CD4-positive, alpha-beta T cell treated with Interleukin-17A for 1 hour (primary cell): ENCODE data around the gene EID2B.

Experiments used
- DNase-seq: peaks from one replicate; pipeline ENCODE4 v3.0.0-alpha.2; 2020

The EID2B gene, protein sequence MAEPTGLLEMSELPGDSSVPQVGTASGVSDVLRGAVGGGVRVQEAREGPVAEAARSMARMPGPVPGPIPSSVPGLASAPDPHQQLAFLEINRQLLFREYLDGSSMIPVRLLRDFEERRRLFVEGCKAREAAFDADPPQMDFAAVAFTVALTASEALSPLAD

DNA sequence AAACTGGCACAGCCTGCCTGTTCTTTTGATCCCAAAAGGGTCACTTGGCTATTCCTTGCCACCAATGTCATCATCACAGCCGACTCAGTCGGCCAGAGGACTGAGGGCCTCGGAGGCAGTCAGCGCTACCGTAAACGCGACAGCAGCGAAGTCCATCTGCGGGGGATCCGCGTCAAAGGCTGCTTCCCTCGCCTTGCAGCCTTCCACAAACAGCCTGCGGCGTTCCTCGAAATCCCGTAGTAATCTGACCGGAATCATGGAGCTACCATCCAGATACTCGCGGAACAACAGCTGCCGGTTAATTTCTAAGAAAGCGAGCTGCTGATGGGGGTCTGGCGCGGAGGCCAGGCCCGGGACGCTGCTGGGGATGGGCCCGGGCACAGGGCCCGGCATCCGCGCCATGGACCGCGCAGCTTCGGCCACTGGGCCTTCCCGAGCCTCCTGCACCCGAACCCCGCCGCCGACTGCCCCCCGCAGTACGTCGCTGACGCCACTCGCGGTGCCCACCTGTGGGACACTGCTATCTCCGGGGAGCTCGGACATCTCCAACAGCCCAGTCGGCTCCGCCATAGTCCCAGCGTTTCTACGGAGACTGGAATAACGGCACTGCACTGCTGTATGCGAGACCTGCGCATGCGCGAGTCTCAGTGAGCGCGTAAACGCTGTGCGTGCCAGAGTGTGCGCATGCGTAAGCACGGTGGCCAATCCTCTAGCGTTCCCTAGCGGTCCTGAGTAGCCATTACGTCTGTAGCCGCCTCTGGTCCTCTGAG lies at the start of gene EID2B:
EID2B (minus strand) TSS at position 620 of the 770 bp plus-strand sequence; CDS start at position 570, 50 bp downstream.
- DNase-seq, result peak; percentile 95

DNA sequence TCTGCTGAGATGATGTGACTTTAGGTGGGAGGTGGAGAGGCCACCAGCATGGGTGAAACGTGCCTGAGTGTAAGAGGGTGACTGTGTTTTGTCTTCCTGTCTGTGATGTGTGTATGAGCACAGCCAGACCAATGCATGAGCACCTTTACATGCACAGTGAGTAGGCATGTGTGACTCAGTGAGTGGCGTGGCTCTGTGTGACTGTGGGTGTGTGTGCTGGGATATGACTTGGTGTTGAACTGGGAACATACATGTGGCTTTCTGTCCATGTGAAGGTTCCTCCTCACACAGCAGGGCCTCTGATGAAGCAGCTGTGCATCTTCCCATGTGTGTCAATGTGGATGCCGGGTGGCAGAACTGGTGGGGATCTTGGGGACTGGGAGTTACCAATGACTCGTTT lies 49.8 kb upstream of the EID2B start:
- no peak for DNase-seq

DNA sequence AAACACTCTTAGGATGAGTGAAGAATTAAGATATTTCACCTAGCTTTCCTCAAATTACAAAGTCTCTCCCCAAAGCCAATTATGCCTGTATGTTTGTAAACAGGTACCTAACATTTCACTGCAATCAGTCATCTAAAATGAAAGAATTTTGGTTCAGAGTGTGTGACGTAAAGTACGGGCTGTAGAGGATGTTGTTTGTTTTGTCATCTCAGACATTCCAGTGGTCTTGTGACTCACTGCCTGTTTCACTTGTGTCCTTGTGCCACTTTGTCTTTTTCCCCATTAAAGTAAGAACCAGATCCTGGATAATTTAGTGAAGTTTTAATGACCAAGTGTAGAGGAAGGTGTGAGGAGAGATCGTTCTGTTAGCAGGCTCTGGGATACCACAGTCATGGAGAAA lies 36.0 kb upstream of the EID2B start:
- DNase-seq, result no peak

DNA sequence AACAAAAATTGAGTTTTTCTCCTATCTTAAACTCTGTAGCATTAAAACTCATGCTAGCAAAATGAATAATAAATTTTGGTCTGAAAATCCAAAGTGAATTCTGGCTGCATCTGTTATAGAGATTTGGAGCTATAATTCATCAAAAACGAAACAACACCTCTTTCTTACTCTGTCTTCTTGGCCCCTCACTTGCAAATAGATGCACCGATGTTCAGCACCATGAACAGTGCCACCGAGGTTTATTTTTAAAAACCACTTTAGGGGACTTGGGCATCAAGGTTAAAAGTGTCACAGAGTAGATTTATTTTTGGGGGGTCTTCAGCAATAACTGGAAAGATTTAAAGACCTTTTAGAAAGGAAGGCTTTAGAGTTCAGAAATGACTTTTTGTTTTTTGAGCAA lies 33.4 kb upstream of the EID2B start:
- DNase-seq, result no peak

DNA sequence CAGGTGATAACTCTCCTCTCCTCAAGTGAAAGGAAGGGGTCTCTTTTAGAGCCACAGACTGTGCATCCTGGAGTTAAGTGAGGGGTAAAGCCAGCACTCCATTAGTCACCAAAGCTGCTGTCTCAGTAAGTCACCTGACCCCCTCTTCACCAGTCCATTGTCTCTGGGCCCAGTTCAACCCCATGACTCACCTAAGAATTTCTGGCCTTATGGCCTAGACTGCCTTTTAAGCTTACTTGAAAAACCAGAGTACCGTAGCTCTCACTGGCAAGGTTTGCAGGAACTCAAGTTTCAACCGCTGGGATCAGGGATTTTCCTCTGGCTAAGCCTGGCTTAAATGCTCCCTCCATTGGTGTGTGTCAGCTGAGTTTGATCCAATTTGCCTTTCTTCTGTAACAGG lies 30.8 kb upstream of the EID2B start:
- no peak for DNase-seq

DNA sequence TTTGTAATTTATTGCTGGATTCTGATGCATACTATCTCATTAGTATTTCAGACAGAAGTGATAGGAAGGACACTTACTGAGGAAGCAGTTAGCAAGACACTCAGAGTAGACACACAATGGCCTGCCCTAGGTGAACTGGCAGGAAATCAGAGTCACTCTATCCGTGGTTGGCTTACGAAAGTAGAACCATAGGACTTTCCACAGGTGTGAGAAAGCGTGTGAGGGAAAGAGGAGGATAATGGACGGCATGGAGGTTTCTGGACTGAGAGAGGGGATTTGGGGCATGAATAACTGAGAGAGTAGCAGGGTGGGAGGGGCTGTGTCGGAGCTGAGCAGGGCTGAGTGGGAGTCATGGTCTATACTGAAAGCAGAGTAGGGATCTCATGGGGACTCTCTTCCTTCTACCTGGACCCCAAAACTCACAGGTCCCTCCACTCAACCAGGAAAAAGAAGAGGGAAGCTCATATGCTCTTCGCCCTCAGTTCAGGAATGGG lies 26.0 kb upstream of the EID2B start:
- peak; percentile 45 for DNase-seq

DNA sequence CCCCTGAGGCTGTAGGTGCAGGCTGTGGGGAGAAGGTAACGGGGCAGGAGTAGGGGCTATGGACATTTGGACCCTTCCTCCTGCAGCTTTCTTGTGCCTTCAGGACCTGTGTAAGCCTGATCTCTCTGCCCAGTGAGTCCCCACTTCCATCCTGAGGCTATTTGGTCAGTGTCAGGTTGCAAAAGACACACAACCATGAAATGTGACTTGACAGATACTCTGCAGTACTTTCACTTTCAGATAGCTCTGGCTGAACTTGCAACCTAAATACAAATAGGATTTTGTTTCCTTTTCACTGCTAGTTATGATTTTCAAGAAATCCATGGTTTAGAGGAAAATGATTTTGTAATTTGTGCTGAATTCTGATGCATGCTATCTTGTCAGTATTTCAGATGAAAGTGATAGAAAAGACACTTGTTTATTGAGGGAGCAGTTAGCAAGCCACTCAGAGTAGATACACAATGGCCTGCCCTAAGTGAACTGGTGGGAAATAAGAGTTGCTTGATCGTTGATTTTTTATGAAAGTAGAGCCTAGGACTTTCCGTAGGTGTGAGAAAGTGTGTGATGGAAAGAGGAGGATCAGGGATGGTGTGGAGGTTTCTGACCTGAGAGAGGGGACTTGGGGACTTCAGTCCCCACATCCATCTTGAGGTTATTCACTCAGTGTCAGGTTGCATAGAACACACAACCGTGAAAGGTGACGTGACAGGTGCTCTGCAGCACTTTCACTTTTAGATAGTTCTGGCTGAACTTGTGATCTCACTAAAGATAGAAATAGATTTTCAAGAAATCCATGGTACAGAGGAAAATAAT lies 25.4 kb upstream of the EID2B start:
- peak; percentile 45 for DNase-seq

DNA sequence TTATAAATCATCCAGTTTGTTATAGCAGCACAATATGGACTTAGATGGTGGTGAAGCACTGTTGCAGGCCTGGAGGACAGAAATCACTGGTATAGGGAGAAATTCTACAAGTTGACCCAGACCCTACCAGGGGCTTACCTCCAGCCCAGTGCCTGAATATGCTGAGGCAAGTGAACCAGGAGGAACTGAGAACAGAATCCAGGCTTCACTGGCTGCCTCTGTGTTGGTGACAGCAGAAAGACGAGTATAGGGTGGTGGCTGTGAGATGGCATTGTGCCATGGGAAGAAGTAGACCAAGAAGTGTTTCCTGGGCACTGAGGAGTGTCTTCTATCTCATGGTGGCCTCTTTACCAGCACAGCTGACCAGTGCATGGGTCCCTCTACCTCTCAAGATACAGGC lies 23.2 kb upstream of the EID2B start:
- DNase-seq, result no peak

DNA sequence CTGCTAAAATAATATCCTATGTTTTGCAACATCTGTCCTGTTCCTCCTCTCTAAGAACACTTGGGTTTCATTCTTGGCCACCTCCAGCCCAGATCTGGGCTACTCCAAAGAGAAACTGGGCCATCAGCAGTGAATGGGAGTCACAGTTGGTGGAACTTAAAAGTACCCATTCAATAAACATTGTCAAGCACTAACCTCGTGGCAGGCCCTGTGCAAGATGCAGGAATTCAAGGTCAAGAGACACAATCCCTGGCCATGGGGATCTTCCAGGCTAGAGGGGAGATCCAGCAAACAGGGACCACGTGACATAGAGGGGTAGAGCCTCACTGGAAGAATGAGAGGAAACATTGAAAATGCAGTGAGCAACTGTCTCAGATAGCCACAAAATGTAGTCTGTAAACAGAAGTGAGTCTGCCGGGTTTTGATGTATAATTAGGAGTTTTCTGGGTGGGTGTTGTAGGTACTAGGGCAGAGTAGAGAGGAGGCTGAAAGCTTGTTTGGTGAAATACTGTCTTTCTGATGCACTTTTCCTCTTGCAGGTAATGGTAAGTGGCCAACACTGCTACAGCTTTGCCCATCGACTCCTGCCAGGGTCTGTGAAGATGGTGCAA lies 22.2 kb upstream of the EID2B start:
- no peak for DNase-seq

DNA sequence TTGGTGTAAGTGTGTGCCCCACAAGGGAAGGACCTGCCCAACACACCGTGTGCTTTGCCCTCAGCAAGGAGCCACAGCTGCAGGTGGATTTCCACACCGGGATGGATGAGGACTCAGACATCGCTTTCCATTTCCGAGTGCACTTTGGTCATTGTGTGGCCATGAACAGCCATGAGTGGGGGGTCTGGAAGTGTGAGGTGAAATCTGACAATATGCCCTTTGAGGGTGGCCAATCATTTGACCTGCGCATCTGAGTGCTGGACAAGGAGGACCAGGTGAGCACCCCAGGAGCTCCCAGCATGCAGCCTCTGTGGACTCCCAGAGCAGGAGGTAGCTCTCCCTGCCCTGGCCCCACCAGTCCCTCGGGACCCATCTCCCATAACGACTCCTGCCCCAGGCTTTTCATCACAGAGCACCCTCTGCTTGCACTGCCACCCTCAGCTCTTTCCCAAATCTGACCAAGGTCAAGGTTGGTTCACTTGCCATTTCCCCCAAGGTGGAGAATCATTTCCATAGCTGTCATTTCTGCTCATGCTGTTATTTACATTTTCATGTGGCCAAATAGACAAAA lies 20.5 kb upstream of the EID2B start:
- DNase-seq, result no peak

DNA sequence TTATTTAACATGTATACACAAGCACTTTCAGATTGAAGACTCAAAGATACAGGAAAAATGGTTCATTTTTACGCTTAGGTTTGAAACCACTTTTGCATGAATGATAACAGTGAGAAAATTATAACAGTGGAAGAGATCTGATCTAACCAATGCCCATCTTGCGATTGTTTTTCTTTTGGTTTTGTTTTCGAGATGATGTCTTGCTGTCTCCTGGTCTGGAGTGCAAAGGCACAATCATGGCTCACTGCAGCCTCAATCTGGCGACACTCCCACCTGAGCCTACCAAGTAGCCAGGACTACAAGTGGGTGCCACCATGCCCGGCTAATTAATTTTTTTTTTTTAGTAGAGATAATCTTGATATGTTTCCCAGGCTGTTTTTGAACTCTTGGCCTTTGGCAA lies 17.5 kb upstream of the EID2B start:
- DNase-seq, result no peak

DNA sequence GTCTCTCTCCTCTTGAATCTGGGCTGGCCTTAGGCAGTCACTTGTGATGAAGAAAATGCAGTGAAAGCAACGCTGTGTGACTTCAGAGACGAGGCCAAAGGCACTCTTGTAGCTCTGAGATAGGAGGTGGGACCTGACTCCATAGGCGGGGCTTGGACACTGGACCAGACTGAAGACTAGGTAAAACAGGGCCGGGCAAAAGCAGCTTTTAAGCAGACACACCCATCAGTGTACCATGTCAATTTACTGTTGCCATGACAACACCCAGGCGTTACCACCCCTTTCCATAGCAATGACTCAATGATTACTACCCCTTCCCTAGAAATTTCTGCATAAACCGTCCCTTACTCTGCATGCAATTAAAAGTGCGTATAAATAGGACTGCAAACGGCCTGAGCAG lies 13.9 kb upstream of the EID2B start:
- DNase-seq, result no peak

DNA sequence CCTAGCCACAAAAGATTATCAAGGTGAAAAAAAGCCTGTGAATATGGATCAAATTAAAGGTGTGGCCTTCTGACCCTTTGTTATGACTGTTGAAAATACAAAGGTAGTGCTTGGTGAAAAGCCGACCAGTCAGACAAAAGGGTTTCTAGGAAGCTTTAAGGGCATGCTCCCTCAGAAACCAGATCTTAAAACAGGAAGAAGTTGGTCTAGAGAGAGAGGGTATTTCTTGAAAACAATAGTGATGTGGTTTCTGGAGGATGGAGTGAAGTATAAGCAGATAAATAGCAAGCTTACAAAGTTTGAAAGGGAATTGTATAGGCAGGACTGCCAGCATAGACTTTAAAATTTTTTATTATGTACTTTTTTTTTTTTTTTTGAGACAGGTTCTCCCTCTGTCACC lies 12.3 kb upstream of the EID2B start:
- peak; percentile 43 for DNase-seq

DNA sequence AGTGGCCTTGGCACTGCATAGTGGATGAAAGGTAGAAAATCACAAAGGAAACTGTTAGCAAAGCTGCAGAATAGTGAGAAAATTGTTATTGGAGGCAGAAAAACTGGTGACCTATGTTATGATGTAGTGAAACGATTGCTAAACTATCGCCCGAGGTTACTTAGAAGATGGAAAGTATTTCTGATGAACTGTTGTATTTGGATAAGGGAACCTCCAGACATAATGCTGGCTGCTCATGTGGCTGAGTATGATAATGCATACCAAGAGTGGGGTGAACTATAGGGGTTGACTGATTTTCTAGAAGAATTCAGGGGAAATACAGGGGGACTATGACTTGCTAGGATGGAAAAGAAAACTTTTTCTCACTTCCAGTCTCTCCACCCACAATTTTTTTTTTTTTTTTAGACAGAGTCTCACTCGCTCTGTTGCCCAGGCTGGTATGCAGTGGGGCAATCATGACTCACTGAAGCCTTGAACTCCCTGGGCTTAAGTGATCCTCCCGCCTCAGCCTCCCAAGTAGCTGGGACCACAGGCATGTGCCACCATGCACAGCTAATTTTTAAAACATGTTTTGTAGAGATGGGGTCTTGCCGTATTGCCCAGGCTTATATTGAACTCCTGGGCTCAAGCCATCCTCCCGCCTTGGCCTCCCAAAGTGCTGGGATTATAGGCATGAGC lies 11.7 kb upstream of the EID2B start:
- no peak for DNase-seq

DNA sequence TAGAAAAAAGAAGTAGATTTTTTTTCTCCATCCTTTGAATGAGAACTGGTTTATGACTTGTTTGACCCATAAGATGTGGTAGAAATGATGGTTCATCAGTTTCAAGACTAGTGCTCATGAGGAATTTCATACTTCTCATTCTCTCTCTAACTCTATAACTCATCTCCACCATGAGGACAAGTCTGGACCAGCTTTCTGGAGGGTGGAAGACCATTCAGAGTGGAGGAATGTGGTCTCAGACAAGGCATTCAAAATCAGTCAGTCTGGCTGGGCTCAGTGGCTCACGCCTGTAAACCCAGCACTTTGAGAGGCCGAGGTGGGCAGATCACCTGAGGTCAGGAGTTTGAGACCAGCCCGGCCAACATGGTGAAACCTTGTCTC lies 10.8 kb upstream of the EID2B start:
- no peak for DNase-seq

DNA sequence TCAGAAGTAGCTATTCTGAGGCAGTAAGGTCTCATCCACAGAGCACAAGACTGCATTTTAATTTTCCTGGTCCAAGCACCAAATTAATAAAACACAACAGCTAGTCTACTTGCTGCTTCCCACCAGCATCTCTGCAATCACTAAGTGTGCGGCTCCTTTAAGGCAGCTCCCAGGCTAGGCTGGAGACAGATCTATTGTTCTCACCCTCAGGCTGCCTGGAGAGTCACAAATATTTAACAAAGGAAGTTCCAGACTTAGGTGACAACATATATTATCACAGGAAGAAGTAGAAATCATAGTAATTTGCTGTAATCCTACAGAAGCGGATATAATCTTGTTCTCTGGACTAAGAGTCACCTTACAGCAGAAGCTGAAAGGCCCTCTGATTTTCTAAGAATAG lies 9.6 kb upstream of the EID2B start:
- DNase-seq, result no peak

DNA sequence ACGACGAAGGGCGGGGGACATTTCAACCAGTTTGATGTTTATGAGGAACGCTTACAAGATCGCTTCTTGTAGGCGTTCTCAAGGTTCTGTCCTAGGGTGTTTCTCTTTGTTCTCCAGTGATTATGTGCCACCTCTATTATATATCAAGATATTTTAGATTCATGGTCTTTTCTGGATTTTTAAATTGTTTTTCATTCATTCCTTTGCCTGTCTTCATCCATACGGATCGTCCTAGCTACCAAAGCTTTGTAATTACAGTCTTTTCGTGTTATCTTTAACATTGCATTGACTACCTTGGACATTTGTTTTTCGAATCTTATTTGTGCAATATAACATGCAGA lies 7.7 kb upstream of the EID2B start:
- no peak for DNase-seq

DNA sequence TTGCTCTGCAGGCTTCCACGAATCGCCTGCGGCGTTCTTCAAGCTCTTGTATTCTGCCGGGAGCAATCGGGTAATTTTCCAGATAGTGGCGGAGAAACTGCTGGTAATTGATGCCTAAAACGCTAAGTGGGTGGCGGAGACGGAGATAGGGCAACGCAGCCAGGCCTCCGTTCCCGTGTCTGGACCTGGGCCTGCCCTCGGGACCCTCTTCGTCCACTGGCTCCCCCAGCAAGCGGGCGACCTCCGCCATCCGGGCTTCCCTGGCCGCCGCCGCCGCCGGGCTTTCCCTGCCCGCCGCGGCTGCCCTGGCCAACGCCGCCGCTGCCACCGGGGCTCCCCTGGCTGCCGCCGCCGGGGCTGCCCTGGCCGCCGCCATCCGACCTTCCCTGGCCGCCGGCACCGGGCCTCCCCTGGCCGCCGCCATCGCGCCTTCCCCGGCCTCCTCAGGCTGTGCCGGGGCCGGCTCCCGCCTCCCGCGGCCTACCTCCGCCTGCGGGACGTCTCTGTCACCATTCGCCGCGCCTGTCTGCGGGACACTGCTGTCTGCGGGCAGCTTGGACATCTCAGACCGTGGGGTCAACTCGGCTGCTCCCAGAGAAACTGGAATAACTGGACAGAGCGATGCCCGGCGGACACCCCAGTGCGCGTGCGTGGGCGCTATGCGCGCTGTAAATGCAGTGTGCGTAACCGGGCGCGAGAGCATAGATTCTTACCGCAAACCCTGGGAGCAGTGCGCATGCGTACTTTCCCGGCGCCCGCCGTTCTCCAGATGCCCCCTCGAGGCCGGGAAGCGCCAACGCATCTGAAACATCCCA lies 7.1 kb upstream of the EID2B start, which contains the start of gene EID2:
EID2 (minus strand) TSS at position 644 of the 815 bp plus-strand sequence; CDS start at position 562, 82 bp downstream.
- DNase-seq, result peak; percentile 94

DNA sequence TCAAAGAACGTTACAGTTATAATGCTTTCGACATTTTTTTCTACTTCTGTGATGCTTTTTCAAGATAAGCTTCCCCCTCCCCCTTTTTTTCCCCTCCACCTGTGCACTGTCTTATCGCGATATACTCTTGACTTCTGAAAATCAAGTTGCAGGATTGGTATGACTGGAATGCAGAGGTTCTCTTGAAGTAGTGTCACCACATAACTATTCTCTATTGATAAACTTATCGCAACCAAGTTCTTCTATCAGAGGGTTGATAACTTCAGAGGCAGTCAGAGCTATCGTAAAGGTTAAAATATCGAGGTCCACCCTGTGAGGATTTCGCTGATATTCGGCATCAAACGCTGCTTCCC lies 6.5 kb upstream of the EID2B start:
- no peak for DNase-seq

DNA sequence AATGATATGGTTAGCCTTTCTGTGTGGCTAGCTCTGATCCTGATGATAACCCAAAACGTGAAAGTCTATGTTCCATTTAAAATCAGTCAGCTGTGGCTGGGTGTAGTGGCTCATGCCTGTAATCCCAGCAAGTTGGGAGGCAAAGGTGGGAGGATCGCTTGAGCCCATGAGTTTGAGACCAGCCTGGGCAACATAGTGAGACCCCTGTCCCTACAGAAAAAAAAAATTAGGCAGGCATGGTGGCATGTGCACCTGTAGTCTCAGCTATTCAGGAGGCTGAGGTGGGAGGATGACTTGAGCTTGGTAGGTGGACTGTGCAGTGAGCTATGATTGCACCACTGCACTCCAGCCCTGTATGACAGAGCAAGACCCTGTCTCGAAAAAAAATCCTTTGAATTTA lies 1.1 kb upstream of the EID2B start:
- no peak for DNase-seq

DNA sequence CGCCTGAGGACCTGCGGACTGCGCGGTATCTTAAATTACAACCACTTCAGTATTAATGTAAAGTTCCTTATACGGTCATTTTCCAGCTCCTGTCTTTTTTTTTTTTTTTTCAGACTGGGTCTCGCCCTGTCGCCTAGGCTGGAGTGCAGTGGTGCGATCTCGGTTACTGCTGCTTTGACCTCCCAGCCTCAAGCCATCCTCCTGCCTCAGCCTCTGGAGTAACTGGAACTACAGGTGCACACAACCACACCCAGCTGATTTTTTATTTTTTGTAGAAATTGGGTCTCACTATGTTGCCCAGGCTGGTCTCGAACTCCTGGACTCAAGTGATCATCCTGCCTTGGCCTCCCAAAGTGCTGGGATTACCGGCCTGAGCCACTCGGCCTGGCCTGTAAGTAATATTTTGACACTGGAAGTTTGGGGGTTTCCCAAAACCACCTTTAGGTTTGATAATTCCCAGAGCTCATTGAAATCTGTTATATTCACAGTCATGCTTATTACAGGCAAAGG lies 406 bp upstream of the EID2B start:
- DNase-seq, result no peak
